Measurements from ENCODE around the gene CDK13.

GRCh38 chr7:40041456-40041855 lies 91.4 kb downstream of the CDK13 start:
- TF ChIP-seq CTCF (conservative IDR thresholded peaks at IDR 0.05 in 1 of 2, IDR thresholded peaks at IDR 0.05 in 1 of 2; ENCODE audit: extremely low read depth in 1 of 2, insufficient read depth in 1 of 2, low read depth in 1 of 2, low read length in 2 of 2), result no peak
- TF ChIP-seq EZH2 (IDR thresholded peaks at IDR 0.05; ENCODE audit: borderline replicate concordance, low read length), result no peak
